ENCODE results near the gene MED9.
"Not testable (repeated sequence)": the region's sequence is repeated elsewhere in the genome, so short reads cannot be mapped to it uniquely, and the experiment has no call there.

MED9 gene

GRCh38 chr17:17476865-17477467 lies at the start of gene MED9:
TSS of gene MED9 (plus strand) at chr17:17477000. CDS start at chr17:17477042, 42 bp downstream.
- DNase-seq = peak; percentile 96

GRCh38 chr17:17429222-17429621 lies 47.6 kb upstream of the MED9 start:
- DNase-seq = no peak

- not testable (repeated sequence) for DNase-seq
Observed at GRCh38 chr17:17430924-17431323, 45.9 kb upstream of the MED9 start.

GRCh38 chr17:17431605-17432004 lies 45.2 kb upstream of the MED9 start:
- DNase-seq = no peak

- DNase-seq = no peak
Observed at GRCh38 chr17:17433000-17433703, 43.6 kb upstream of the MED9 start.

- DNase-seq = no peak
Observed at GRCh38 chr17:17434477-17434876, 42.3 kb upstream of the MED9 start.

GRCh38 chr17:17435323-17435722 lies 41.5 kb upstream of the MED9 start:
- DNase-seq = no peak

- DNase-seq = no peak
Observed at GRCh38 chr17:17437461-17437860, 39.3 kb upstream of the MED9 start.

GRCh38 chr17:17437893-17438292 lies 38.9 kb upstream of the MED9 start:
- no peak for DNase-seq

GRCh38 chr17:17440010-17440843 lies 36.6 kb upstream of the MED9 start:
- no peak for DNase-seq

GRCh38 chr17:17440938-17441675 lies 35.7 kb upstream of the MED9 start:
- no peak for DNase-seq

GRCh38 chr17:17443173-17443572 lies 33.6 kb upstream of the MED9 start:
- no peak for DNase-seq

GRCh38 chr17:17445296-17445924 lies 31.4 kb upstream of the MED9 start:
- DNase-seq = no peak

GRCh38 chr17:17445925-17446665 lies 30.7 kb upstream of the MED9 start:
- DNase-seq = peak; percentile 38

- no peak for DNase-seq
Observed at GRCh38 chr17:17446666-17447155, 30.1 kb upstream of the MED9 start.

- no peak for DNase-seq
Observed at GRCh38 chr17:17447264-17447663, 29.5 kb upstream of the MED9 start.

- DNase-seq = no peak
Observed at GRCh38 chr17:17448076-17448475, 28.7 kb upstream of the MED9 start.

- no peak for DNase-seq
Observed at GRCh38 chr17:17448723-17449122, 28.1 kb upstream of the MED9 start.

GRCh38 chr17:17453088-17453487 lies 23.7 kb upstream of the MED9 start:
- DNase-seq = no peak

- no peak for DNase-seq
Observed at GRCh38 chr17:17454276-17454675, 22.5 kb upstream of the MED9 start.

- not testable (repeated sequence) for DNase-seq
Observed at GRCh38 chr17:17454700-17455099, 22.1 kb upstream of the MED9 start.

- peak; percentile 39 for DNase-seq
Observed at GRCh38 chr17:17455173-17455572, 21.6 kb upstream of the MED9 start.
